BE2C (cell line): ENCODE measurements around the gene PRRT1B.

Experiments used
- DNase-seq: peaks from one replicate; pipeline ENCODE4 v3.0.0-alpha.2; 2020
- H3K27me3 ChIP-seq: fragments of 250-450 bp; sonication (Bioruptor Pico); 2 replicates; pipeline ENCODE4 v1.5.1; 2020; ENCODE audit warnings: mild to moderate bottlenecking
- H3K36me3 ChIP-seq: fragments of 250-450 bp; sonication (Bioruptor Pico); 2 replicates; pipeline ENCODE4 v1.5.1; 2020; ENCODE audit warnings: mild to moderate bottlenecking
- H3K4me1 ChIP-seq: fragments of 250-450 bp; sonication (Bioruptor Pico); 2 replicates; pipeline ENCODE4 v1.5.1; 2020
- H3K4me3 ChIP-seq: 2 replicates; pipeline ENCODE4 v1.5.1; 2011; ENCODE audit warnings: low read depth, low read length
- H3K9me3 ChIP-seq: fragments of 250-450 bp; sonication (Bioruptor Pico); 2 replicates; pipeline ENCODE4 v1.5.1; 2020
- CTCF ChIP-seq: IDR thresholded peaks from 2 replicates; pipeline ENCODE4 v1.5.1; 2012; ENCODE audit warnings: mild to moderate bottlenecking, low read depth, low read length

The PRRT1B gene

GRCh38 chr9:131585375-131585774, 40.1 kb downstream of the PRRT1B start:
- H3K36me3 ChIP-seq, result peaks cover 14% of the 10 kb centered on the region
- no peaks in the 10 kb centered on the region for H3K9me3 ChIP-seq
- no peaks in the 10 kb centered on the region for H3K4me1 ChIP-seq
- no peak overlapping the region for H3K4me3 ChIP-seq
- no peak for TF ChIP-seq CTCF
- H3K27me3 ChIP-seq, result no peaks in the 10 kb centered on the region
- no peak for DNase-seq

GRCh38 chr9:131587331-131587730, 42.0 kb downstream of the PRRT1B start:
- TF ChIP-seq CTCF, result no peak
- Histone ChIP-seq H3K27me3 (no peaks in the 10 kb centered on the region), H3K4me1 (no peaks in the 10 kb centered on the region), H3K36me3 (peaks cover 14% of the 10 kb centered on the region), H3K9me3 (no peaks in the 10 kb centered on the region), H3K4me3 (no peak overlapping the region)
- no peak for DNase-seq

GRCh38 chr9:131587906-131588305, 42.6 kb downstream of the PRRT1B start:
- no peak for DNase-seq
- H3K4me3 ChIP-seq, result no peak overlapping the region
- H3K9me3 ChIP-seq, result no peaks in the 10 kb centered on the region
- peaks cover 9% of the 10 kb centered on the region for H3K36me3 ChIP-seq
- no peak for TF ChIP-seq CTCF
- no peaks in the 10 kb centered on the region for H3K27me3 ChIP-seq
- H3K4me1 ChIP-seq, result no peaks in the 10 kb centered on the region

- DNase-seq, result no peak
- no peak overlapping the region for H3K4me3 ChIP-seq
- no peaks in the 10 kb centered on the region for H3K4me1 ChIP-seq
- H3K36me3 ChIP-seq, result peaks cover 9% of the 10 kb centered on the region
- TF ChIP-seq CTCF, result no peak
- no peaks in the 10 kb centered on the region for H3K27me3 ChIP-seq
- no peaks in the 10 kb centered on the region for H3K9me3 ChIP-seq
These were observed 43.1 kb downstream of the PRRT1B start for GRCh38 chr9:131588396-131588795.

GRCh38 chr9:131589124-131589711, 43.9 kb downstream of the PRRT1B start:
- no peak for DNase-seq
- H3K9me3 ChIP-seq, result no peaks in the 10 kb centered on the region
- no peak for TF ChIP-seq CTCF
- H3K27me3 ChIP-seq, result no peaks in the 10 kb centered on the region
- no peaks in the 10 kb centered on the region for H3K4me1 ChIP-seq
- no peak overlapping the region for H3K4me3 ChIP-seq
- peaks cover 9% of the 10 kb centered on the region for H3K36me3 ChIP-seq

- TF ChIP-seq CTCF, result no peak
- no peaks in the 10 kb centered on the region for H3K9me3 ChIP-seq
- no peak overlapping the region for H3K4me3 ChIP-seq
- no peak for DNase-seq
- no peaks in the 10 kb centered on the region for H3K4me1 ChIP-seq
- peaks cover 5% of the 10 kb centered on the region for H3K36me3 ChIP-seq
- H3K27me3 ChIP-seq, result no peaks in the 10 kb centered on the region
These were observed 44.7 kb downstream of the PRRT1B start for GRCh38 chr9:131589993-131590392.
